ENCODE results near the gene CCNB1.

DNA sequence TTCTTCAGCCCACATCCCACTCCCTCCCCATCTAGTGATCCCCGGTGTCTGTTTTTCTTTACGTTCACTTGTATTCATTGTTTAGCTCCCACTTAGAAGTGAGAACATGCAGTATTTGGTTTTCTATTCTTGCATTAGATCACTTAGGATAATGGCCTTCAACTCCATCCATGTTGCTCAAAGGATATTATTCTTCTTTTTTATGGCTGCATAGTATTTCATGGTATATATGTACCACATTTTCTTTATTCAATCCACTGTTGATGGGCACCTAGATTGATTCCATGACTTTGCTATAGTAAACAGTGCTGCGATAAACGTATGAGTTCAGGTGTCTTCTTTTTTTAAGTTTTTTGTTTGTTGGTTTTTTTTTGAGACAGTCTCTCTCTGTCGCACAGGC lies 29.1 kb upstream of the CCNB1 start:
- TF ChIP-seq REST (IDR thresholded peaks at IDR 0.05; ENCODE audit: insufficient replicate concordance, low read depth): no peak
- TF ChIP-seq, protein P1, sequence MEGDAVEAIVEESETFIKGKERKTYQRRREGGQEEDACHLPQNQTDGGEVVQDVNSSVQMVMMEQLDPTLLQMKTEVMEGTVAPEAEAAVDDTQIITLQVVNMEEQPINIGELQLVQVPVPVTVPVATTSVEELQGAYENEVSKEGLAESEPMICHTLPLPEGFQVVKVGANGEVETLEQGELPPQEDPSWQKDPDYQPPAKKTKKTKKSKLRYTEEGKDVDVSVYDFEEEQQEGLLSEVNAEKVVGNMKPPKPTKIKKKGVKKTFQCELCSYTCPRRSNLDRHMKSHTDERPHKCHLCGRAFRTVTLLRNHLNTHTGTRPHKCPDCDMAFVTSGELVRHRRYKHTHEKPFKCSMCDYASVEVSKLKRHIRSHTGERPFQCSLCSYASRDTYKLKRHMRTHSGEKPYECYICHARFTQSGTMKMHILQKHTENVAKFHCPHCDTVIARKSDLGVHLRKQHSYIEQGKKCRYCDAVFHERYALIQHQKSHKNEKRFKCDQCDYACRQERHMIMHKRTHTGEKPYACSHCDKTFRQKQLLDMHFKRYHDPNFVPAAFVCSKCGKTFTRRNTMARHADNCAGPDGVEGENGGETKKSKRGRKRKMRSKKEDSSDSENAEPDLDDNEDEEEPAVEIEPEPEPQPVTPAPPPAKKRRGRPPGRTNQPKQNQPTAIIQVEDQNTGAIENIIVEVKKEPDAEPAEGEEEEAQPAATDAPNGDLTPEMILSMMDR (IDR thresholded peaks at IDR 0.05; ENCODE audit: insufficient read depth, low read length): no peak
- TF ChIP-seq POLR2AphosphoS5 (IDR thresholded peaks at IDR 0.05; ENCODE audit: low read depth): no peak
- no peak for TF ChIP-seq SPI1 (IDR thresholded peaks at IDR 0.05; ENCODE audit: borderline replicate concordance, low read depth)
- no peak for TF ChIP-seq GABPA (IDR thresholded peaks at IDR 0.05; ENCODE audit: low read depth)

All from HL-60 (cell line).